Endothelial cell (in vitro differentiated cells): ENCODE data around the gene ATP6V1G1. TPM values are rescaled to one million over a fixed set of nuclear protein-coding genes. Genes with fewer than 3 reads are reported as not detected.
"Not testable (repeated sequence)": the region's sequence is repeated elsewhere in the genome, so short reads cannot be mapped to it uniquely, and the experiment has no call there.

Experiments
- DNase-seq: peaks from one replicate; pipeline ENCODE4 v3.0.0; 2021; ENCODE audit warnings: low spot score
- H3K27ac Mint-ChIP-seq: one replicate; pipeline ENCODE4 v1.8.0; 2021; ENCODE audit warnings: mixed read lengths, inconsistent platforms; ENCODE audit not compliant: unreplicated experiment
- H3K27me3 Mint-ChIP-seq: one replicate; pipeline ENCODE4 v1.8.0; 2021; ENCODE audit warnings: mild to moderate bottlenecking, moderate library complexity, mixed read lengths, inconsistent platforms; ENCODE audit not compliant: unreplicated experiment
- H3K36me3 Mint-ChIP-seq: one replicate; pipeline ENCODE4 v1.8.0; 2021; ENCODE audit warnings: mild to moderate bottlenecking, low read depth, mixed read lengths, inconsistent platforms; ENCODE audit not compliant: unreplicated experiment
- H3K4me1 Mint-ChIP-seq: one replicate; pipeline ENCODE4 v1.8.0; 2021; ENCODE audit warnings: mild to moderate bottlenecking, mixed read lengths, inconsistent platforms; ENCODE audit not compliant: unreplicated experiment
- H3K4me3 Mint-ChIP-seq: one replicate; pipeline ENCODE4 v1.8.0; 2021; ENCODE audit warnings: mild to moderate bottlenecking, mixed read lengths, inconsistent platforms; ENCODE audit not compliant: unreplicated experiment
- H3K9me3 Mint-ChIP-seq: one replicate; pipeline ENCODE4 v1.8.0; 2021; ENCODE audit warnings: mixed read lengths, inconsistent platforms; ENCODE audit not compliant: unreplicated experiment
- total RNA-seq: library from RNA; stranded (reverse); fragmentation: NEBNext Ultra II Directional; extraction: Animal tissue kit (Norgen Biotek cat#: 25700); gene quantifications from one replicate; pipeline ENCODE4 v1.2.1, GENCODE V29; 2021; ENCODE audit not compliant: unreplicated experiment
- TF ChIP-seq, protein P1 (sequence below): fragments of 200-600 bp; sonication (generic); IDR thresholded peaks from one replicate; pipeline ENCODE4 v1.5.0; 2021; ENCODE audit warnings: antibody characterized with exemption; ENCODE audit not compliant: unreplicated experiment

Gene ATP6V1G1
- total RNA-seq, 1 donor from 2014 or later: 96.0 TPM

DNA sequence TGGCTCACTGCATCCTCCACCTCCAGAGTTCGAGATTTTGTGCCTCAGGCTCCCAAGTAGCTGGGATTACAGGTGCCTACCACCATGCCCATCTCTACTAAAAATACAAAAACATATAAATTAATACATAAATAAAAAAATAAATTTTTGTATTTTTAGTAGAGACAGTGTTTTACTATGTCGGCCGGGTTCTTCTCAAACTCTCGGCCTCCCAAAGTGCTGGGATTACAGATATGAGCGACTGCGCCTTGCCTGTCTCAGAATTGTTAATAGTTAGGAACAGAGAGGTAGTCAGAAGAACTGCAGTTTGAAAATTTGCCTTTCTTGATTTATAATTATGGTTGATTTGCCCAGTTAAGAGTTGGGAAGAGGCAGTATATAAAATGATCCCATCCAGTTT is 2.8 kb downstream of the ATP6V1G1 start:
- no peak overlapping the region for H3K4me3 Mint-ChIP-seq

DNA sequence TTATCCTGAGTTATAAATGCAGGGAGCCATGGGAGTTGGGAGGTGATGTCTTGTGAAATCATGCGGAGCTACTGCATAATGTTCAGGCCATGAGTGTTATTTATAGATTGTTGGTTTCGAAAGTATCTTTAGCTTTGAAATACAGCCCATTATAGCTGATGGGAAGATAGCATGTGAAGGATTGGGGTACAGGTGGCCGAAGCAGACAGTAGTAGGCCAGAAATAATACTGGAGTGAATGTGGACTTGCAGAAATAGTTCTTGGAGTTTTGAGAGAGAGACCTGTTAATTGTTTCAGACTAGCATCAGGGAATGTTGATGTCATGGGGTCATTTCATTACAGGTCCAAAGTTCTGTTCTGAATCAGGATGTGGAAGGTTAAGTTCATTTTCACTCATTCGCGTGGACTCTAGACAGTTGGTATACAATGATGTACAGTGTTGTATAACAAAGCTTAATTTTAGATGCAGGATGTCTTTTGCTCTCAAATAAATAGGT is 3.8 kb downstream of the ATP6V1G1 start:
- Mint-ChIP-seq H3K36me3 (peaks cover 23% of the 10 kb centered on the region), H3K27me3 (peaks cover 11% of the 10 kb centered on the region), H3K27ac (peak overlapping the region; percentile 44), H3K9me3 (no peaks in the 10 kb centered on the region), H3K4me1 (peaks cover 48% of the 10 kb centered on the region), H3K4me3 (no peak overlapping the region)
- TF ChIP-seq, protein P1, sequence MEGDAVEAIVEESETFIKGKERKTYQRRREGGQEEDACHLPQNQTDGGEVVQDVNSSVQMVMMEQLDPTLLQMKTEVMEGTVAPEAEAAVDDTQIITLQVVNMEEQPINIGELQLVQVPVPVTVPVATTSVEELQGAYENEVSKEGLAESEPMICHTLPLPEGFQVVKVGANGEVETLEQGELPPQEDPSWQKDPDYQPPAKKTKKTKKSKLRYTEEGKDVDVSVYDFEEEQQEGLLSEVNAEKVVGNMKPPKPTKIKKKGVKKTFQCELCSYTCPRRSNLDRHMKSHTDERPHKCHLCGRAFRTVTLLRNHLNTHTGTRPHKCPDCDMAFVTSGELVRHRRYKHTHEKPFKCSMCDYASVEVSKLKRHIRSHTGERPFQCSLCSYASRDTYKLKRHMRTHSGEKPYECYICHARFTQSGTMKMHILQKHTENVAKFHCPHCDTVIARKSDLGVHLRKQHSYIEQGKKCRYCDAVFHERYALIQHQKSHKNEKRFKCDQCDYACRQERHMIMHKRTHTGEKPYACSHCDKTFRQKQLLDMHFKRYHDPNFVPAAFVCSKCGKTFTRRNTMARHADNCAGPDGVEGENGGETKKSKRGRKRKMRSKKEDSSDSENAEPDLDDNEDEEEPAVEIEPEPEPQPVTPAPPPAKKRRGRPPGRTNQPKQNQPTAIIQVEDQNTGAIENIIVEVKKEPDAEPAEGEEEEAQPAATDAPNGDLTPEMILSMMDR: no peak
- no peak for DNase-seq

More for the DNA sequence above, 2.8 kb downstream of the ATP6V1G1 start:
- peaks cover 48% of the 10 kb centered on the region for H3K4me1 Mint-ChIP-seq
- TF ChIP-seq, protein P1: no peak
- DNase-seq: no peak
- H3K27ac Mint-ChIP-seq: no peak overlapping the region
- no peaks in the 10 kb centered on the region for H3K9me3 Mint-ChIP-seq
- peaks cover 11% of the 10 kb centered on the region for H3K27me3 Mint-ChIP-seq
- peaks cover 16% of the 10 kb centered on the region for H3K36me3 Mint-ChIP-seq

DNA sequence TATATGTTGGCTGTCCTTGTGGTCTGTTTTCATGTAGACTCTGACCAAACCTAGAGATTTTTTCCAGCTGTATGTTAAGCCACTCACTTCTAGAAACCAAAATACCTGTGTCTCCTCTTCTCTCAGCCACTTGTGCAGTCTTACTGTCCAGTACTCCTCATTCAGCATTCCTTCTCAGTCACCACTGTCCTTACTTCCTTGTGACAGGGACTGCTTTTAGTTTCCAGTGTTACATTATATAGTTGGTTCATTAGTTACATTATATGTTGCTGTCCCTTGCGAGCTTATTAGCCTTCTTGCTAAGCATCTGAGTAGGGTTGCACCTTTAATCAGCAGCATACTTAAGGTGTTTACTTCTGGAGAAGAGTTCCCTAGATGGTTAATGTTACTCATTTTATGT is 4.3 kb downstream of the ATP6V1G1 start:
- Mint-ChIP-seq H3K27me3 (peaks cover 11% of the 10 kb centered on the region), H3K4me1 (peaks cover 48% of the 10 kb centered on the region), H3K36me3 (peaks cover 27% of the 10 kb centered on the region), H3K4me3 (no peak overlapping the region), H3K9me3 (no peaks in the 10 kb centered on the region), H3K27ac (peak overlapping the region; percentile 54)
- no peak for DNase-seq
- TF ChIP-seq, protein P1: no peak

DNA sequence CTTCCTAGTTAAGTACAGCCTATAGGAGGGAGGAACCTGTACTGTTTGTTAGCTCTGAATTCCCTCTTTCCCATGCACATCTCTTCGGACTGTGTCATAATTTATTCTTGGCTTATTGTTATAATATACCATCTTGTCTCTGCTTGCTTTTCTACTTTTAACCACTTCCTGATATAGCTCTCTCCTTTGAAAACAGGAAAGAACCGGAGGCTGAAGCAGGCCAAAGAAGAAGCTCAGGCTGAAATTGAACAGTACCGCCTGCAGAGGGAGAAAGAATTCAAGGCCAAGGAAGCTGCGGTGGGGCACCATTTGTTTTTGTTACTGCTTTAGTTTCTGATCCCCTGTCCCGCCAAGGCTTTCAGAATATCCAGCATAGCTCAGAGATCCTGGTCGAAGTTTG is 4.8 kb downstream of the ATP6V1G1 start:
- Mint-ChIP-seq H3K27ac (peak overlapping the region; percentile 92), H3K4me3 (no peak overlapping the region), H3K27me3 (peaks cover 11% of the 10 kb centered on the region), H3K9me3 (no peaks in the 10 kb centered on the region), H3K36me3 (peaks cover 30% of the 10 kb centered on the region), H3K4me1 (peaks cover 43% of the 10 kb centered on the region)
- peak; percentile 33 for DNase-seq
- TF ChIP-seq, protein P1: no peak

GRCh38 chr9:114594136-114594535 is 6.6 kb downstream of the ATP6V1G1 start:
- H3K4me1 Mint-ChIP-seq: peaks cover 28% of the 10 kb centered on the region
- H3K27ac Mint-ChIP-seq: no peak overlapping the region
- TF ChIP-seq, protein P1: no peak
- no peaks in the 10 kb centered on the region for H3K27me3 Mint-ChIP-seq
- no peak for DNase-seq
- no peak overlapping the region for H3K4me3 Mint-ChIP-seq
- H3K36me3 Mint-ChIP-seq: peaks cover 40% of the 10 kb centered on the region
- H3K9me3 Mint-ChIP-seq: no peaks in the 10 kb centered on the region

DNA sequence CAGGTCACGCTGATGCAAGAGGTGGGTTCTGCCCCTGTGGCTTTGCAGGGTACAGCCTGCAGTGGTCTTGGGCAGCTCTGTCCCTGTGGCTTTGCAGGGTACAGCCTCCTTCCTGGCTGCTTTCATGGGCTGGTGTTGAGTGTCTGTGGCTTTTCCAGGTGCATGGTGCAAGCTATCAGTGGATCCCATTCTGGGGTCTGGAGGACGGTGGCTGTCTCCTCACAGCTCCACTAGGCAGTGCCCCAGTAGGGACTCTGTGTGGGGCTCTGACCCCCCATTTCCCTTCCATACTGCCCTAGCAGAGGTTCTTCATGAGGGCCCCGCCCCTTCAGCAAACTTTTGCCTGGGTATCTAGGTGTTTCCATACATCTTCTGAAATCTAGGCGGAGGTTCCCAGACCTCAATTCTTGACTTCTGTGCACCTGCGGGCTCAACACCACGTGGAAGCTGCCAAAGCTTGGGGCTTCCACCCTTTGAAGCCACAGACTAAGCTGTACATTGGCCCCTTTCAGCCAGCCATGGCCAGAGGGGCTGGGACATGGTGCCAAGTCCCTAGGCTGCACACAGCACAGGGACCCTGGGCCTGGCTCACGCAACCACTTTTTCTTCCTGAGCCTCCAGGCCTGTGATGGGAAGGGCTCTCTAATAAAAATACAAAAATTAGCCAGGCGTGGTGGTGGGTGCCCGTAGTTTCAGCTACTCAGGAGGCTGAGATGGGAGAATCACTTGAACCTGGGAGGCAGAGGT is 13.1 kb downstream of the ATP6V1G1 start:
- not testable (repeated sequence) for H3K27ac Mint-ChIP-seq, DNase-seq, H3K27me3 Mint-ChIP-seq, H3K4me3 Mint-ChIP-seq, H3K9me3 Mint-ChIP-seq, H3K4me1 Mint-ChIP-seq
- peaks cover 49% of the 10 kb centered on the region for H3K36me3 Mint-ChIP-seq

GRCh38 chr9:114601787-114602186 is 14.2 kb downstream of the ATP6V1G1 start:
- not testable (repeated sequence) for H3K4me1 Mint-ChIP-seq, H3K27ac Mint-ChIP-seq
- H3K36me3 Mint-ChIP-seq: peaks cover 42% of the 10 kb centered on the region

More at GRCh38 chr9:114601787-114602186, 14.2 kb downstream of the ATP6V1G1 start:
- H3K9me3 Mint-ChIP-seq, H3K27me3 Mint-ChIP-seq, DNase-seq, H3K4me3 Mint-ChIP-seq: not testable (repeated sequence)
